ENCODE measurements around the gene KLF4. TPM values are rescaled to one million over a fixed set of nuclear protein-coding genes. Genes with fewer than 3 reads are reported as not detected.

Gene KLF4
- total RNA-seq, 1 experiment from 2014 or later = 5.2 TPM

- Histone ChIP-seq H3K36me3 (ENCODE audit: control insufficient read depth, insufficient read depth, low read length) (no peaks in the 10 kb centered on the region), H3K27me3 (ENCODE audit: control insufficient read depth, insufficient read depth, low read length) (peaks cover 2% of the 10 kb centered on the region; the same call in 1 of the 2 replicates), H3K9me3 (ENCODE audit: control insufficient read depth, insufficient read depth, low read depth, low read length) (no peaks in the 10 kb centered on the region), H3K4me1 (ENCODE audit: control insufficient read depth, insufficient read depth, low read length) (no peaks in the 10 kb centered on the region), H3K27ac (ENCODE audit: low read length) (no peak overlapping the region), H3K4me3 (ENCODE audit: low read depth in 2 of 2, low read length in 2 of 2) (no peak overlapping the region)
- TF ChIP-seq TCF7L2 (IDR thresholded peaks at IDR 0.05; ENCODE audit: low read depth, low read length) (no peak), CTCF (IDR thresholded peaks at IDR 0.05) (no peak), SIN3A (IDR thresholded peaks at IDR 0.05; ENCODE audit: borderline replicate concordance, insufficient read depth, low read depth, low read length) (no peak), POLR2AphosphoS5 (IDR thresholded peaks at IDR 0.05; ENCODE audit: low read depth, low read length) (no peak), REST (IDR thresholded peaks at IDR 0.05; ENCODE audit: insufficient read depth in 1 of 2, low read depth in 2 of 2, low read length in 1 of 2) (no peak)
- no peak for ATAC-seq
- in situ Hi-C loops (cut with HindIII; ENCODE audit: low pct_unique_long_range_greater_than_20kb, low sequenced_read_pairs) (no loop called here), intact Hi-C loops (cut with micrococcal nuclease; ENCODE audit: unreplicated experiment) (no loop called here)
- BruUV-seq (replicated peaks) = no TSS peak
- DNase-seq (ENCODE audit: low read depth, low spot score) = no peak
- ChIA-PET CTCF (no interaction called here), POLR2A (no interaction called here)
Measured at GRCh38 chr9:107467416-107467815, 22.2 kb downstream of the KLF4 start.

GRCh38 chr9:107466826-107467225 lies 22.7 kb downstream of the KLF4 start:
- DNase-seq (ENCODE audit: low read depth, low spot score) (no peak), ATAC-seq (no peak)
- no peaks in the 10 kb centered on the region for H3K36me3 ChIP-seq (ENCODE audit: control insufficient read depth, insufficient read depth, low read length)
- H3K9me3 ChIP-seq (ENCODE audit: control insufficient read depth, insufficient read depth, low read depth, low read length) = no peaks in the 10 kb centered on the region
- in situ Hi-C loops (cut with HindIII; ENCODE audit: low pct_unique_long_range_greater_than_20kb, low sequenced_read_pairs) = no loop called here
- no peak overlapping the region for H3K27ac ChIP-seq (ENCODE audit: low read length)
- no peaks in the 10 kb centered on the region for H3K4me1 ChIP-seq (ENCODE audit: control insufficient read depth, insufficient read depth, low read length)
- no TSS peak for BruUV-seq (replicated peaks)
- POLR2A ChIA-PET = no interaction called here
- CTCF ChIA-PET = no interaction called here
- TF ChIP-seq SIN3A (IDR thresholded peaks at IDR 0.05; ENCODE audit: borderline replicate concordance, insufficient read depth, low read depth, low read length) (no peak), TCF7L2 (IDR thresholded peaks at IDR 0.05; ENCODE audit: low read depth, low read length) (no peak)
- intact Hi-C loops (cut with micrococcal nuclease; ENCODE audit: unreplicated experiment) = no loop called here
- no peak overlapping the region for H3K4me3 ChIP-seq (ENCODE audit: low read depth in 2 of 2, low read length in 2 of 2)
- peaks cover 2% of the 10 kb centered on the region; the same call in 1 of the 2 replicates for H3K27me3 ChIP-seq (ENCODE audit: control insufficient read depth, insufficient read depth, low read length)

- POLR2A ChIA-PET = no interaction called here
- H3K36me3 ChIP-seq (ENCODE audit: control insufficient read depth, insufficient read depth, low read length) = no peaks in the 10 kb centered on the region
- in situ Hi-C loops (cut with HindIII; ENCODE audit: low pct_unique_long_range_greater_than_20kb, low sequenced_read_pairs) = no loop called here
- BruUV-seq (replicated peaks) = no TSS peak
- intact Hi-C loops (cut with micrococcal nuclease; ENCODE audit: unreplicated experiment) = no loop called here
- TF ChIP-seq REST (IDR thresholded peaks at IDR 0.05; ENCODE audit: insufficient read depth in 1 of 2, low read depth in 2 of 2, low read length in 1 of 2) (no peak), SIN3A (IDR thresholded peaks at IDR 0.05; ENCODE audit: borderline replicate concordance, insufficient read depth, low read depth, low read length) (no peak), POLR2AphosphoS5 (IDR thresholded peaks at IDR 0.05; ENCODE audit: low read depth, low read length) (no peak), CTCF (IDR thresholded peaks at IDR 0.05) (peak; percentile 85), TCF7L2 (IDR thresholded peaks at IDR 0.05; ENCODE audit: low read depth, low read length) (no peak)
- peaks cover 2% of the 10 kb centered on the region; the same call in 1 of the 2 replicates for H3K27me3 ChIP-seq (ENCODE audit: control insufficient read depth, insufficient read depth, low read length)
- peak overlapping the region; percentile 45 to 66 for H3K4me3 ChIP-seq (ENCODE audit: low read depth in 2 of 2, low read length in 2 of 2)
- CTCF ChIA-PET = no interaction called here
- ATAC-seq (peak; percentile 98), DNase-seq (ENCODE audit: low read depth, low spot score) (no peak)
- no peak overlapping the region for H3K27ac ChIP-seq (ENCODE audit: low read length)
- no peaks in the 10 kb centered on the region for H3K4me1 ChIP-seq (ENCODE audit: control insufficient read depth, insufficient read depth, low read length)
- H3K9me3 ChIP-seq (ENCODE audit: control insufficient read depth, insufficient read depth, low read depth, low read length) = no peaks in the 10 kb centered on the region
Measured at GRCh38 chr9:107465467-107466451, 23.8 kb downstream of the KLF4 start.

All from Panc1 (cell line).